ENCODE measurements around the gene C5. TPM values are rescaled to one million over a fixed set of nuclear protein-coding genes. Genes with fewer than 3 reads are reported as not detected.

The C5 gene
- total RNA-seq, 2 experiments from 2014 or later: 1.9 to 3.4 TPM

DNA sequence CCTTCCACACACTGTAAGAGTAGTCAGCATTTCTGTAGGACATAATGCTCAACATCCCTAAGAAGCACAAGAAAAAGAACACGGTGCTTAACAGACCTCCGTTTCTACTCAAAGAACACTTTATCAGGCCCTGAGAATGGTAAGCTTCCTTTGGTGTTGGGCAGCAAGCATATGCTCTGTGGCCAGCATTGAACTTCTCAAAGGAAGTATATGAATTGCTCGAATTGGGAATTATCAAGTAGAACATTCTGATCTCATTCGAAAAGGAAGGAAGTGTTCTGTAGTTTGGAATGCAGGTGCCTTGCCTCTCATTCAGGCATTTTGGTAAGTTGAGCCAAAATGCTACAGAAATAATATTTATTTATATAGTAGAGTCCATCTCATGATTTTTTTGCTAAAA, 61.0 kb downstream of the C5 start:
- intact Hi-C loops (cut with micrococcal nuclease): no loop called here
- H3K4me1 Mint-ChIP-seq (ENCODE audit: low read depth): no peaks in the 10 kb centered on the region
- no peaks in the 10 kb centered on the region for H3K27me3 Mint-ChIP-seq
- H3K36me3 Mint-ChIP-seq (ENCODE audit: low read depth): no peaks in the 10 kb centered on the region
- TF ChIP-seq, protein P1, sequence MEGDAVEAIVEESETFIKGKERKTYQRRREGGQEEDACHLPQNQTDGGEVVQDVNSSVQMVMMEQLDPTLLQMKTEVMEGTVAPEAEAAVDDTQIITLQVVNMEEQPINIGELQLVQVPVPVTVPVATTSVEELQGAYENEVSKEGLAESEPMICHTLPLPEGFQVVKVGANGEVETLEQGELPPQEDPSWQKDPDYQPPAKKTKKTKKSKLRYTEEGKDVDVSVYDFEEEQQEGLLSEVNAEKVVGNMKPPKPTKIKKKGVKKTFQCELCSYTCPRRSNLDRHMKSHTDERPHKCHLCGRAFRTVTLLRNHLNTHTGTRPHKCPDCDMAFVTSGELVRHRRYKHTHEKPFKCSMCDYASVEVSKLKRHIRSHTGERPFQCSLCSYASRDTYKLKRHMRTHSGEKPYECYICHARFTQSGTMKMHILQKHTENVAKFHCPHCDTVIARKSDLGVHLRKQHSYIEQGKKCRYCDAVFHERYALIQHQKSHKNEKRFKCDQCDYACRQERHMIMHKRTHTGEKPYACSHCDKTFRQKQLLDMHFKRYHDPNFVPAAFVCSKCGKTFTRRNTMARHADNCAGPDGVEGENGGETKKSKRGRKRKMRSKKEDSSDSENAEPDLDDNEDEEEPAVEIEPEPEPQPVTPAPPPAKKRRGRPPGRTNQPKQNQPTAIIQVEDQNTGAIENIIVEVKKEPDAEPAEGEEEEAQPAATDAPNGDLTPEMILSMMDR (IDR thresholded peaks at IDR 0.05): no peak
- H3K27ac Mint-ChIP-seq: no peak overlapping the region
- no peak for DNase-seq
- no peaks in the 10 kb centered on the region for H3K9me3 Mint-ChIP-seq
- H3K4me3 Mint-ChIP-seq: no peak overlapping the region
- CTCF ChIA-PET: interaction anchor here (1.5 kb wide), 1 partner anchor 52 kb away, joined by 3 read pairs; no protein-coding TSS in a partner anchor
- no peak for ATAC-seq
- POLR2A ChIA-PET: no interaction called here

DNA sequence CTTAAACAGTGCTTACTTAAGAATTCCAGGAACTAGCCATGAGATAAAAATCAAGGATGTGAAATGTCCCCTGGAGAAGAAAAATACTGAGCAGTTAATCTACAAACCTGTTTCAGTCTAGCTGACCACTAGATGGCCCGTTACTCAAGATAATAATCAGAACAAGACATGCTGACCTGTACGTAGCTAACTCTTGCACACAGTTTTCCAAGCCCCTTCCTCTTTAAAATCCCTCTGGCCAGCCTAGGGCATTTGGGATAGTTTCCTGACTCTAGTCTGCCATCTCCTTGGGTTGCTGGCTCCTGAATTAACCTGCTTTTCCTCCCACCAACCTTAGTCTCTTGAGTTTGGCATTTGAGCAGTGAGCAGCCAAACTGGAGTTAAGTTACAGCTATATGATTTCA, 64.3 kb downstream of the C5 start:
- TF ChIP-seq, protein P1 (IDR thresholded peaks at IDR 0.05): peak; percentile 26
- Mint-ChIP-seq H3K27me3 (no peaks in the 10 kb centered on the region), H3K36me3 (ENCODE audit: low read depth) (no peaks in the 10 kb centered on the region), H3K9me3 (no peaks in the 10 kb centered on the region), H3K4me3 (no peak overlapping the region), H3K27ac (no peak overlapping the region), H3K4me1 (ENCODE audit: low read depth) (peaks cover 4% of the 10 kb centered on the region)
- DNase-seq (no peak), ATAC-seq (no peak)
- CTCF ChIA-PET: interaction anchor here (0.6 to 3.0 kb wide), 7 partner anchors 21 to 230 kb away, joined by 3 to 30 read pairs (median 5); no protein-coding TSS in a partner anchor
- intact Hi-C loops (cut with micrococcal nuclease): no loop called here
- POLR2A ChIA-PET: interaction anchor here (1.2 kb wide), 1 partner anchor 22 kb away, joined by 3 read pairs; no protein-coding TSS in a partner anchor

DNA sequence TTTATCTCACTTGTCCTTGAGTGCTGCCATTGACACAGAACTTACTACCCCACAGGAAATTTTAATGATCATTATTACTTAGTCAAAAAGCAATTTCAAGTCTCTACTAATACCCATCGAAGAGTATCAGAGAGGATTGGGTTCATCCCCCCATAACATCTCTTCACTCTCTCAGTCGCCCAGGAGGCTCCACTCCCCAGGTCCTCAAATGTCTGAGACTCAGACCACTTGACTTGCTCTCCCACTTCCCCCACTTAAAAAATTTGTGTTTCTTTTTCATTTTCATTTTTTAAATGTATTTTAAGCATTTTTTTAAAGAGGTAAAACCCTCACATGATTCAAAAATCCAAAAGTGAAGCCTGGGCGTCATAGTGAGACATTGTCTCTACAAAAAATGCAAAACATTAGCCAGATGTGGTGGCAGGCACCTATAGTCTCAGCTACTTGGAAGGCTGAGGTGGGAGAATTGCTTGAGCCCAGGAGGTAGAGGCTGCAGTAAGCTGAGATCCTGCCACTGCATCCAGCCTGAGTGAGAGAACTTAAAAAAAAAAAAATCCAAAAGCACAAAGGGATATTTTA, 66.7 kb downstream of the C5 start:
- Mint-ChIP-seq H3K9me3 (no peaks in the 10 kb centered on the region), H3K36me3 (ENCODE audit: low read depth) (no peaks in the 10 kb centered on the region), H3K4me1 (ENCODE audit: low read depth) (peaks cover 4% of the 10 kb centered on the region), H3K27ac (no peak overlapping the region), H3K4me3 (no peak overlapping the region), H3K27me3 (no peaks in the 10 kb centered on the region)
- ATAC-seq (no peak), DNase-seq (no peak)
- ChIA-PET POLR2A (no interaction called here), CTCF (interaction anchor here (1.4 to 4.2 kb wide), 5 partner anchors 77 to 228 kb away, joined by 4 to 56 read pairs (median 29); partner anchors contain the start of gene CNTRL)
- intact Hi-C loops (cut with micrococcal nuclease): loop anchor here (5.0 kb wide), 1 partner anchor 89 kb away; the partner anchor contains the start of gene CNTRL
- TF ChIP-seq, protein P1 (IDR thresholded peaks at IDR 0.05): no peak

DNA sequence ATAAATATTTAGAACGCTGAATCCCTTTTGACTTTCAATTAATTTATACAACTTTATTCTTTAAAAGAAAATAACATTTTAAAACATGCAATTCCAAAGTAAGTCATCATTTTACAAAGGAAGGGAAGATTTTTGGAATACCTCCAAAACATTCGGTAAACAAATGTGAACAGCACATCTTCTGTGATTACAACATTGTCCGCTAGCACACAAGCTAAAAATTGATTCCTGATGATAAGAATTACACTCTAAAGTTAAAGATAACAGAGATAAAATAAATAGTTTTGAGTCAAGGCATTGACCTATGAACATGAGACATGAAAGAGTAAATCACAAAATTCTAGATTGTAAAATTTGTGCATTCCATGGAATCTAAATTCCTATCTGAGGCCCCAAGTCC, 67.2 kb downstream of the C5 start:
- TF ChIP-seq, protein P1 (IDR thresholded peaks at IDR 0.05): no peak
- H3K4me1 Mint-ChIP-seq (ENCODE audit: low read depth): peaks cover 4% of the 10 kb centered on the region
- no peaks in the 10 kb centered on the region for H3K9me3 Mint-ChIP-seq
- ATAC-seq: no peak
- no peak overlapping the region for H3K4me3 Mint-ChIP-seq
- H3K36me3 Mint-ChIP-seq (ENCODE audit: low read depth): no peaks in the 10 kb centered on the region
- CTCF ChIA-PET: interaction anchor here (1.1 to 4.2 kb wide), 9 partner anchors 12 to 227 kb away, joined by 3 to 56 read pairs (median 9); no protein-coding TSS in a partner anchor
- intact Hi-C loops (cut with micrococcal nuclease): loop anchor here (5.0 kb wide), 1 partner anchor 89 kb away; the partner anchor contains the start of gene CNTRL
- POLR2A ChIA-PET: no interaction called here
- no peak for DNase-seq
- H3K27ac Mint-ChIP-seq: no peak overlapping the region
- no peaks in the 10 kb centered on the region for H3K27me3 Mint-ChIP-seq

DNA sequence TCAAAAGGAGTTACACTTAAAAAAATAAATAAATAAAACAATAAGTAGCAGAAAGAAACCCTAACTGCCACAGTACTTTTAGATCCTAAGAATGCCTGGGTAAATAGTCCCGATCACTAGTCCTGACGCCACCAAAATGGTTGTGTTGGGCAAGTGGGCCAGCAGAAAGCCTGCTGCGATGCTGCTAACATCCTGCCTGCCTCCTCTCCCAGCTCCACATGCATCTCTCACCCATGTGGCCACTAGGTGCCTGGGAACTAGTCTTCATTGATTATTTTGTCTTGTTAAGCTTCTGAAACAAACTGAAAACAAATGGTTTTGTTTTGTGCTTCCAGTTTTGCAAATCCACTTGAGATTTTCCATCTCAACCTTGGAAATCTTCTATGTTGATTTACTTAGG, 69.1 kb downstream of the C5 start:
- Mint-ChIP-seq H3K36me3 (ENCODE audit: low read depth) (no peaks in the 10 kb centered on the region), H3K4me1 (ENCODE audit: low read depth) (peaks cover 4% of the 10 kb centered on the region), H3K9me3 (no peaks in the 10 kb centered on the region), H3K27me3 (no peaks in the 10 kb centered on the region), H3K27ac (no peak overlapping the region), H3K4me3 (no peak overlapping the region)
- CTCF ChIA-PET: interaction anchor here (0.6 to 4.2 kb wide), 55 partner anchors 9 to 400 kb away, joined by 3 to 56 read pairs (median 4); partner anchors contain the start of genes C5 and FBXW2
- DNase-seq (no peak), ATAC-seq (no peak)
- intact Hi-C loops (cut with micrococcal nuclease): loop anchor here (5.0 kb wide), 1 partner anchor 91 kb away; the partner anchor contains the start of gene CNTRL
- TF ChIP-seq, protein P1 (IDR thresholded peaks at IDR 0.05): no peak
- POLR2A ChIA-PET: interaction anchor here (0.6 to 1.3 kb wide), 3 partner anchors 19 to 163 kb away, joined by 3 read pairs; no protein-coding TSS in a partner anchor

Measured in activated CD8-positive, alpha-beta T cell treated with anti-CD3 and anti-CD28 coated beads for 36 hours (primary cell).